DND-41 (cell line): Measurements from ENCODE around the gene SMARCA2.

Experiments used
- ATAC-seq: fragments of 200-7000 bp; cut with Tn5 transposase; 3 replicates; pipeline ENCODE4 v1.9.1; 2021; ENCODE audit warnings: low read depth; ENCODE audit not compliant: insufficient read depth
- DNase-seq: peaks from one replicate; pipeline ENCODE4 v3.0.0-alpha.2; 2020
- H2AFZ ChIP-seq: 2 replicates; pipeline ENCODE4 v1.6.0; 2012; ENCODE audit warnings: low read depth, low read length
- H3K27ac ChIP-seq: 2 replicates; pipeline ENCODE4 v1.5.1; 2012; ENCODE audit warnings: low read length, inconsistent platforms
- H3K27me3 ChIP-seq: fragments of 200-600 bp; sonication (generic); 2 replicates; pipeline ENCODE4 v1.6.0; 2012; ENCODE audit warnings: low read length, mild to moderate bottlenecking, inconsistent platforms; ENCODE audit not compliant: insufficient read depth, poor library complexity
- H3K36me3 ChIP-seq: 2 replicates; pipeline ENCODE4 v1.5.1; 2012; ENCODE audit warnings: low read length, inconsistent platforms; ENCODE audit not compliant: insufficient read depth
- H3K4me1 ChIP-seq: 2 replicates; pipeline ENCODE4 v1.5.1; 2012; ENCODE audit warnings: mild to moderate bottlenecking, low read length; ENCODE audit not compliant: insufficient read depth
- H3K4me2 ChIP-seq: 2 replicates; pipeline ENCODE4 v1.6.0; 2012; ENCODE audit warnings: mild to moderate bottlenecking, moderate library complexity, low read length, inconsistent platforms; ENCODE audit not compliant: insufficient read depth
- H3K4me3 ChIP-seq, 2 experiments: fragments of 200-600 bp in 1 of 2; shearing (Covaris generic) in 1 of 2; 2 replicates each; pipeline ENCODE4 v1.5.1; 2012 to 2016; ENCODE audit warnings: inconsistent platforms in 2 of 2, low read length in 2 of 2, mild to moderate bottlenecking in 2 of 2, low read depth in 1 of 2, moderate library complexity in 1 of 2
- H3K79me2 ChIP-seq: 2 replicates; pipeline ENCODE4 v1.6.0; 2012; ENCODE audit warnings: low read length, inconsistent platforms; ENCODE audit not compliant: insufficient read depth
- H3K9ac ChIP-seq: 2 replicates; pipeline ENCODE4 v1.6.0; 2012; ENCODE audit warnings: low read depth, mild to moderate bottlenecking, inconsistent platforms, low read length, moderate library complexity
- H3K9me3 ChIP-seq: 2 replicates; pipeline ENCODE4 v1.5.1; 2012; ENCODE audit warnings: low read length, moderate library complexity, mild to moderate bottlenecking, inconsistent platforms; ENCODE audit not compliant: insufficient read depth, severe bottlenecking
- H4K20me1 ChIP-seq: 2 replicates; pipeline ENCODE4 v1.6.0; 2012; ENCODE audit warnings: low read length; ENCODE audit not compliant: insufficient read depth
- CTCF ChIP-seq: IDR thresholded peaks from 2 replicates; pipeline ENCODE4 v1.5.1; 2012; ENCODE audit warnings: borderline replicate concordance, low read length, moderate library complexity, mild to moderate bottlenecking; ENCODE audit not compliant: poor library complexity, severe bottlenecking; ENCODE audit errors: extremely low read depth
- EZH2 ChIP-seq: IDR thresholded peaks from 3 replicates; pipeline ENCODE4 v1.6.1; 2012; ENCODE audit warnings: borderline replicate concordance, low read depth, mild to moderate bottlenecking, moderate library complexity, low read length, inconsistent platforms; ENCODE audit not compliant: severe bottlenecking

SMARCA2 gene

GRCh38 chr9:2210201-2210600 lies 195.1 kb downstream of the SMARCA2 start:
- H3K79me2 ChIP-seq: no peaks in the 10 kb centered on the region
- no peaks in the 10 kb centered on the region for H4K20me1 ChIP-seq
- H3K9me3 ChIP-seq: no peaks in the 10 kb centered on the region
- no peaks in the 10 kb centered on the region for H3K27me3 ChIP-seq
- TF ChIP-seq CTCF (no peak), EZH2 (no peak)
- H3K36me3 ChIP-seq: no peaks in the 10 kb centered on the region
- no peak for ATAC-seq
- H2AFZ ChIP-seq: no peak overlapping the region
- no peak for DNase-seq
- H3K9ac ChIP-seq: no peak overlapping the region
- H3K4me1 ChIP-seq: no peaks in the 10 kb centered on the region
- no peak overlapping the region for H3K4me3 ChIP-seq
- no peak overlapping the region for H3K27ac ChIP-seq
- H3K4me2 ChIP-seq: no peak overlapping the region

GRCh38 chr9:2213830-2214468 lies 198.8 kb downstream of the SMARCA2 start:
- Histone ChIP-seq H3K27me3 (no peaks in the 10 kb centered on the region), H3K27ac (no peak overlapping the region), H3K4me2 (no peak overlapping the region), H3K79me2 (no peaks in the 10 kb centered on the region), H3K4me3 (no peak overlapping the region), H4K20me1 (no peaks in the 10 kb centered on the region), H3K9me3 (no peaks in the 10 kb centered on the region), H3K9ac (no peak overlapping the region), H2AFZ (no peak overlapping the region), H3K4me1 (no peaks in the 10 kb centered on the region), H3K36me3 (no peaks in the 10 kb centered on the region)
- ATAC-seq (no peak), DNase-seq (no peak)
- TF ChIP-seq EZH2 (no peak), CTCF (no peak)

- DNase-seq: no peak
- Histone ChIP-seq H3K79me2 (no peaks in the 10 kb centered on the region), H3K36me3 (no peaks in the 10 kb centered on the region), H3K4me1 (no peaks in the 10 kb centered on the region), H2AFZ (no peak overlapping the region), H3K4me3 (no peak overlapping the region), H4K20me1 (no peaks in the 10 kb centered on the region), H3K27me3 (no peaks in the 10 kb centered on the region), H3K9me3 (no peaks in the 10 kb centered on the region), H3K9ac (no peak overlapping the region), H3K27ac (no peak overlapping the region), H3K4me2 (no peak overlapping the region)
- no peak for TF ChIP-seq CTCF
- no peak for TF ChIP-seq EZH2
- ATAC-seq: no peak
These were observed 199.6 kb downstream of the SMARCA2 start for GRCh38 chr9:2214707-2215106.

GRCh38 chr9:2215921-2216441 lies 200.8 kb downstream of the SMARCA2 start:
- Histone ChIP-seq H3K79me2 (no peaks in the 10 kb centered on the region), H3K4me2 (no peak overlapping the region), H4K20me1 (no peaks in the 10 kb centered on the region), H3K9me3 (no peaks in the 10 kb centered on the region), H3K9ac (no peak overlapping the region), H3K36me3 (no peaks in the 10 kb centered on the region), H2AFZ (no peak overlapping the region), H3K27me3 (no peaks in the 10 kb centered on the region), H3K4me1 (no peaks in the 10 kb centered on the region), H3K27ac (no peak overlapping the region), H3K4me3 (no peak overlapping the region)
- TF ChIP-seq EZH2 (no peak), CTCF (no peak)
- DNase-seq (no peak), ATAC-seq (no peak)
